HepG2 (cell line): ENCODE measurements around the gene CRYAA. TPM values are rescaled to one million over a fixed set of nuclear protein-coding genes. Genes with fewer than 3 reads are reported as not detected.

Experiments used
- ATAC-seq: fragments of 200-7000 bp; cut with Tn5 transposase; 3 replicates; pipeline ENCODE4 v1.9.1; 2020; ENCODE audit warnings: mild to moderate bottlenecking, moderate library complexity
- BruUV-seq: library from RNA; stranded (reverse); fragments of 400-500 nt; replicated peaks from 2 replicates; lab custom pipeline; 2021; lab: Mats Ljungman, UMichigan
- CTCF ChIA-PET: fragments of 300-600 bp; formaldehyde crosslinking; extraction: SDS; loops from one replicate; lab custom pipeline; 2021; ENCODE audit warnings: low total read pairs, inconsistent platforms, low intra/inter-chr PET ratio; lab: Yijun Ruan, JAX
- POLR2A ChIA-PET: fragments of 350-600 bp; sonication (Branson Sonifier 250); formaldehyde crosslinking; loops from one replicate; lab custom pipeline; 2020; ENCODE audit warnings: antibody characterized with exemption, inconsistent platforms; lab: Yijun Ruan, JAX
- DNase-seq: peaks from one replicate; pipeline ENCODE4 v3.0.0-alpha.2; 2015; ENCODE audit warnings: low spot score
- FAIRE-seq: peaks from 3 replicates; lab custom pipeline; 2011; peaks lifted over from hg19 to GRCh38; lab: Jason Lieb, UNC
- H2AFZ ChIP-seq: one replicate; pipeline ENCODE4 v1.6.1; 2011; ENCODE audit warnings: low read length, inconsistent platforms
- H3K27ac ChIP-seq: fragments of 300-600 bp; 3 replicates; pipeline ENCODE4 v1.8.0; 2011; ENCODE audit warnings: mixed run types, mild to moderate bottlenecking, mixed read lengths, low read length, inconsistent platforms; ENCODE audit not compliant: insufficient read depth; ENCODE audit errors: extremely low read length
- H3K27me3 ChIP-seq, 2 experiments: fragments of 200-600 bp in 1 of 2; 2 replicates in 1 of 2; 3 replicates in 1 of 2; pipeline versions ENCODE4 v1.6.0 to v1.8.0; 2011; ENCODE audit warnings: low read length in 2 of 2, mild to moderate bottlenecking in 2 of 2, moderate library complexity in 2 of 2, inconsistent platforms in 1 of 2; ENCODE audit not compliant: insufficient read depth in 2 of 2, control insufficient read depth in 1 of 2
- H3K36me3 ChIP-seq, 2 experiments: fragments of 200-600 bp in 1 of 2; replicated peaks in 1 of 2; 2 replicates in 1 of 2; 3 replicates in 1 of 2; pipeline versions ENCODE4 v1.5.1 to v1.8.0; 2011; ENCODE audit warnings: low read length in 2 of 2, inconsistent platforms in 1 of 2; ENCODE audit not compliant: insufficient read depth in 2 of 2, control insufficient read depth in 1 of 2
- H3K4me1 ChIP-seq: 2 replicates; pipeline ENCODE4 v1.5.1; 2012; ENCODE audit warnings: low read length, inconsistent platforms; ENCODE audit not compliant: insufficient read depth
- H3K4me2 ChIP-seq: 2 replicates; pipeline ENCODE4 v1.6.0; 2011; ENCODE audit warnings: low read depth, low read length, inconsistent platforms
- H3K4me3 ChIP-seq, 3 experiments: fragments of 200-600 bp in 1 of 3; sonication (generic), shearing (Covaris generic) in 1 of 3; replicated peaks in 1 of 3; 2 replicates each; pipeline ENCODE4 v1.5.1; 2011 to 2016; ENCODE audit warnings: low read length in 3 of 3, inconsistent platforms in 2 of 3, low read depth in 2 of 3, mild to moderate bottlenecking in 2 of 3, control low read depth in 1 of 3, mixed read lengths in 1 of 3; ENCODE audit not compliant: insufficient read depth in 1 of 3
- H3K79me2 ChIP-seq: one replicate; pipeline ENCODE4 v1.6.1; 2011; ENCODE audit warnings: low read length, inconsistent platforms; ENCODE audit not compliant: insufficient read depth
- H3K9ac ChIP-seq: 2 replicates; pipeline ENCODE4 v1.6.0; 2011; ENCODE audit warnings: mild to moderate bottlenecking, low read depth, low read length, inconsistent platforms; ENCODE audit not compliant: insufficient read depth
- H3K9me3 ChIP-seq: 2 replicates; pipeline ENCODE4 v1.5.1; 2012; ENCODE audit warnings: mild to moderate bottlenecking, low read length
- H4K20me1 ChIP-seq: 2 replicates; pipeline ENCODE4 v1.6.0; 2011; ENCODE audit warnings: inconsistent platforms, mild to moderate bottlenecking, low read length, moderate library complexity; ENCODE audit not compliant: insufficient read depth
- FOSL2 ChIP-seq: sonication (generic); formaldehyde crosslinking; IDR thresholded peaks from 2 replicates; pipeline ENCODE4 v1.4.0; 2020; ENCODE audit warnings: missing genetic modification reagents
- MYC ChIP-seq: sonication (generic); formaldehyde crosslinking; IDR thresholded peaks from 2 replicates; pipeline ENCODE4 v1.9.0; 2021; ENCODE audit warnings: missing genetic modification reagents, borderline replicate concordance
- NFKBIZ ChIP-seq: IDR thresholded peaks from 2 replicates; pipeline ENCODE4 v1.6.1; 2018; ENCODE audit warnings: missing genetic modification reagents, missing compliant biosample characterization
- POLR2A ChIP-seq, 2 experiments: IDR thresholded peaks; 2 replicates each; pipeline ENCODE4 v1.6.1; 2011; ENCODE audit warnings: low read depth in 2 of 2, low read length in 2 of 2, mild to moderate bottlenecking in 1 of 2, moderate library complexity in 1 of 2; ENCODE audit not compliant: insufficient read depth in 1 of 2
- PRPF4 ChIP-seq: fragments of 200-400 bp; formaldehyde crosslinking; IDR thresholded peaks from 2 replicates; pipeline ENCODE4 v1.6.1; 2016; ENCODE audit warnings: low read length, low read depth; ENCODE audit not compliant: poor library complexity, severe bottlenecking
- RFXANK ChIP-seq: IDR thresholded peaks from 2 replicates; pipeline ENCODE4 v1.6.1; 2016
- SKI ChIP-seq: fragments of 450-650 bp; IDR thresholded peaks from one replicate; pipeline ENCODE4 v1.6.1; 2018; ENCODE audit warnings: mild to moderate bottlenecking; ENCODE audit not compliant: partially characterized antibody
- SRSF1 ChIP-seq: fragments of 200-400 bp; formaldehyde crosslinking; optimal IDR thresholded peaks from 2 replicates; pipeline ENCODE3; 2017; ENCODE audit warnings: mild to moderate bottlenecking, low read depth, low read length, moderate library complexity
- ZBTB21 ChIP-seq: sonication (generic); formaldehyde crosslinking; IDR thresholded peaks from 2 replicates; pipeline ENCODE4 v1.4.0; 2020; ENCODE audit warnings: missing genetic modification reagents
- ZFP1 ChIP-seq: IDR thresholded peaks from 2 replicates; pipeline ENCODE4 v1.6.1; 2016
- ZNF136 ChIP-seq: sonication (generic); formaldehyde crosslinking; IDR thresholded peaks from 2 replicates; pipeline ENCODE4 v1.8.1; 2022; ENCODE audit warnings: low read depth, mild to moderate bottlenecking, moderate library complexity, missing genetic modification reagents
- WGBS: methylation state at CpG from one replicate; pipeline ENCODE4 v1.1.6; 2017; ENCODE audit warnings: low lambda C conversion rate; 5-methylcytosine and 5-hydroxymethylcytosine counted together
- in situ Hi-C: cut with HindIII; loops from 2 replicates; pipeline ENCODE4 v1.10.0; 2017; ENCODE audit warnings: low pct_unique_long_range_greater_than_20kb; ENCODE audit not compliant: extremely low pct_ligation_motif_present
- intact Hi-C: fragments of 100-400 bp; cut with micrococcal nuclease; formaldehyde crosslinking; loops from one replicate; pipeline ENCODE4 v1.10.0; 2022; ENCODE audit not compliant: unreplicated experiment
- polyA plus RNA-seq, 8 experiments: library from polyadenylated mRNA; depleted of rRNA in 3 of 8; stranded (reverse) in 7 of 8; unstranded in 1 of 8; fragments of >200 nt; fragmentation: Illumina TruSeq in 4 of 8; extraction: Trizol in 4 of 8; gene quantifications; 2 replicates each; pipeline versions ENCODE4 v1.2.1 to v1.2.3, GENCODE V29; 2011 to 2016; ENCODE audit warnings: low read depth in 4 of 8, missing spikeins in 1 of 8, mixed read lengths in 1 of 8; ENCODE audit not compliant: insufficient read depth in 1 of 8
- total RNA-seq, 5 experiments: library from RNA; depleted of rRNA; stranded (reverse); fragments of >200 nt; fragmentation: Illumina TruSeq; extraction: Trizol; gene quantifications; 2 replicates each; pipeline ENCODE4 v1.2.3, GENCODE V29; 2016; ENCODE audit warnings: low read depth in 1 of 5
- TF ChIP-seq, protein P1 (sequence below): sonication (generic); formaldehyde crosslinking; IDR thresholded peaks from 2 replicates; pipeline ENCODE4 v1.4.0; 2020; ENCODE audit warnings: low read depth, mild to moderate bottlenecking, missing genetic modification reagents
- TF ChIP-seq, protein P2 (sequence below): sonication (generic); formaldehyde crosslinking; IDR thresholded peaks from 2 replicates; pipeline ENCODE4 v1.4.0; 2020; ENCODE audit warnings: missing genetic modification reagents, mild to moderate bottlenecking, borderline replicate concordance

Gene CRYAA
- total and polyA plus RNA-seq, 2 of the 13 experiments (the other 11 are each of a cell fraction or from before 2014, with no cell fraction given): 5.6 to 8.6 TPM

DNA sequence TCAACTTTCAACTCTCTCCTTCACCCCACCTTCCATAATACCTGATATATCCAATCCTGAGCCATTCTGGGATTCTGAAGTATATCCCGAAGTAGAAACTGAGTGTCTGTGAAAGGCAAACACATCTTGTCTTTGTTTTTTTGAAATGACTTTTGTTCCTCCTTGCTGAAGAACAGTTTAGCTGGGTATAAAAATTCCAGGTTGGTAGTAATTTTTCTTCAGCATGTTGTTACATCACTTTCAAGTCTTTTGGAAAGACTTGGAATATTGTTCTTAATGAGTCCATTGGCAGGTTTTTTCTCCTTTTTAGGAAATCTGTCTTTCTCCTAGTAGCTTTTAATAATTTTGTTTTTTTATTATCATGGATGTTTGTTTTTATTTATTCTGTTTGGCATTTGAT, 32.7 kb downstream of the CRYAA start:
- Histone ChIP-seq H3K9me3 (peaks cover 18% of the 10 kb centered on the region), H4K20me1 (no peaks in the 10 kb centered on the region), H3K9ac (no peak overlapping the region), H3K4me2 (no peak overlapping the region), H3K4me3 (no peak overlapping the region), H3K36me3 (no peaks in the 10 kb centered on the region), H3K27ac (no peak overlapping the region), H3K79me2 (no peaks in the 10 kb centered on the region), H3K27me3 (no peaks in the 10 kb centered on the region), H3K4me1 (peaks cover 10% of the 10 kb centered on the region), H2AFZ (no peak overlapping the region)
- CTCF ChIA-PET: no interaction called here
- peak; percentile 100 for TF ChIP-seq ZFP1 (CRISPR knock-in tag)
- TF ChIP-seq, protein P1, sequence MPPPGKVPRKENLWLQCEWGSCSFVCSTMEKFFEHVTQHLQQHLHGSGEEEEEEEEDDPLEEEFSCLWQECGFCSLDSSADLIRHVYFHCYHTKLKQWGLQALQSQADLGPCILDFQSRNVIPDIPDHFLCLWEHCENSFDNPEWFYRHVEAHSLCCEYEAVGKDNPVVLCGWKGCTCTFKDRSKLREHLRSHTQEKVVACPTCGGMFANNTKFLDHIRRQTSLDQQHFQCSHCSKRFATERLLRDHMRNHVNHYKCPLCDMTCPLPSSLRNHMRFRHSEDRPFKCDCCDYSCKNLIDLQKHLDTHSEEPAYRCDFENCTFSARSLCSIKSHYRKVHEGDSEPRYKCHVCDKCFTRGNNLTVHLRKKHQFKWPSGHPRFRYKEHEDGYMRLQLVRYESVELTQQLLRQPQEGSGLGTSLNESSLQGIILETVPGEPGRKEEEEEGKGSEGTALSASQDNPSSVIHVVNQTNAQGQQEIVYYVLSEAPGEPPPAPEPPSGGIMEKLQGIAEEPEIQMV (CRISPR knock-in tag): no peak
- DNase-seq: no peak
- BruUV-seq: no TSS peak
- POLR2A ChIA-PET: no interaction called here
- intact Hi-C loops: no loop called here
- in situ Hi-C loops: no loop called here
- ATAC-seq: no peak
- no peak for FAIRE-seq
- WGBS: 17% methylated on average over 1 of the region's 1 CpG

DNA sequence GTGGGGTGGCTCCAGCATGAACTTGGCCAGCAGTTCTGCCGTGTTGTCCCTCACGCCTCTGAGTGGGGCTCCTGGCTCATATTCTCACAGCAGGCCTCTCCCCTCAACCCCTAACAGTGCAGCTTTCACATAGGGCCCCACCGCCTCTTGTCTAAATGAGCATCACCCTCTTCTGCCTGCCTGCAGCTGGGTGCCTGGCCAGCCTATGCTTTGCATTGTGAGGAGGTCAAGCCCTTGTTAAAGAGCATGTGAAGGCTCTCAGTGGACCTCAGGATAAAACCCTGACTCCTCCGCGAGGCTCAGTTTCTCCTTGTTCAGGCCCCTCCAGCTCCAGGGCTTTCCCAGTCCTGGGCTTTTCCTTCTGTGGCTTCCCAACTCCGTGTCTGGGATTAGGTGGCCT, 34.8 kb downstream of the CRYAA start:
- FAIRE-seq: no peak
- DNase-seq: no peak
- CTCF ChIA-PET: no interaction called here
- Histone ChIP-seq H2AFZ (no peak overlapping the region), H3K9me3 (peaks cover 14% of the 10 kb centered on the region), H3K4me3 (no peak overlapping the region), H3K4me2 (no peak overlapping the region), H3K4me1 (0 out of 2 replicates have a peak, but pooled peaks cover under 1% of the 10 kb centered on the region), H4K20me1 (no peaks in the 10 kb centered on the region), H3K27ac (no peak overlapping the region), H3K36me3 (no peaks in the 10 kb centered on the region), H3K27me3 (no peaks in the 10 kb centered on the region), H3K79me2 (no peaks in the 10 kb centered on the region), H3K9ac (no peak overlapping the region)
- intact Hi-C loops (no loop called here), in situ Hi-C loops (no loop called here)
- WGBS: 64% methylated on average over 4 of the region's 6 CpGs
- ATAC-seq: no peak
- no TSS peak for BruUV-seq
- POLR2A ChIA-PET: no interaction called here
- no peak for TF ChIP-seq RFXANK (CRISPR knock-in tag)
- TF ChIP-seq ZBTB21 (CRISPR knock-in tag): no peak
- no peak for TF ChIP-seq MYC
- TF ChIP-seq ZNF136 (CRISPR knock-in tag): no peak
- no peak for TF ChIP-seq NFKBIZ
- TF ChIP-seq PRPF4: no peak
- no peak for TF ChIP-seq SKI
- TF ChIP-seq, protein P2, sequence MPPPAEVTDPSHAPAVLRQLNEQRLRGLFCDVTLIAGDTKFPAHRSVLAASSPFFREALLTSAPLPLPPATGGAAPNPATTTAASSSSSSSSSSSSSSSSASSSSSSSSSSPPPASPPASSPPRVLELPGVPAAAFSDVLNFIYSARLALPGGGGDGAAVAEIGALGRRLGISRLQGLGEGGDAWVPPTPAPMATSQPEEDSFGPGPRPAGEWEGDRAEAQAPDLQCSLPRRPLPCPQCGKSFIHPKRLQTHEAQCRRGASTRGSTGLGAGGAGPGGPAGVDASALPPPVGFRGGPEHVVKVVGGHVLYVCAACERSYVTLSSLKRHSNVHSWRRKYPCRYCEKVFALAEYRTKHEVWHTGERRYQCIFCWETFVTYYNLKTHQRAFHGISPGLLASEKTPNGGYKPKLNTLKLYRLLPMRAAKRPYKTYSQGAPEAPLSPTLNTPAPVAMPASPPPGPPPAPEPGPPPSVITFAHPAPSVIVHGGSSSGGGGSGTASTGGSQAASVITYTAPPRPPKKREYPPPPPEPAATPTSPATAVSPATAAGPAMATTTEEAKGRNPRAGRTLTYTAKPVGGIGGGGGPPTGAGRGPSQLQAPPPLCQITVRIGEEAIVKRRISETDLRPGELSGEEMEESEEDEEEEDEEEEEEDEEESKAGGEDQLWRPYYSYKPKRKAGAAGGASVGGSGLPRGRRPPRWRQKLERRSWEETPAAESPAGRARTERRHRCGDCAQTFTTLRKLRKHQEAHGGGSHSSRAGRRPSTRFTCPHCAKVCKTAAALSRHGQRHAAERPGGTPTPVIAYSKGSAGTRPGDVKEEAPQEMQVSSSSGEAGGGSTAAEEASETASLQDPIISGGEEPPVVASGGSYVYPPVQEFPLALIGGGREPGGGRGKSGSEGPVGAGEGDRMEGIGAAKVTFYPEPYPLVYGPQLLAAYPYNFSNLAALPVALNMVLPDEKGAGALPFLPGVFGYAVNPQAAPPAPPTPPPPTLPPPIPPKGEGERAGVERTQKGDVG (CRISPR knock-in tag): no peak
- no peak for TF ChIP-seq FOSL2
- no peak for TF ChIP-seq POLR2A (IDR thresholded peaks at IDR 0.05; ENCODE audit: insufficient read depth in 1 of 2, low read depth in 2 of 2, low read length in 2 of 2)
- TF ChIP-seq SRSF1: no peak
